ENCODE results near the gene MND1.
"Not testable (repeated sequence)": the region's sequence is repeated elsewhere in the genome, so short reads cannot be mapped to it uniquely, and the experiment has no call there.

MND1 gene

GRCh38 chr4:153440475-153440874 lies 96.0 kb downstream of the MND1 start:
- Histone ChIP-seq H3K36me3 (ENCODE audit: insufficient read depth, low read length) (no peaks in the 10 kb centered on the region), H3K4me3 (ENCODE audit: low read length) (no peak overlapping the region), H3K9ac (ENCODE audit: low read depth, low read length) (no peak overlapping the region), H3K27ac (ENCODE audit: low read depth, low read length) (no peak overlapping the region), H3K27me3 (ENCODE audit: insufficient read depth, low read length) (no peaks in the 10 kb centered on the region), H3K9me3 (ENCODE audit: insufficient read depth, low read depth, low read length) (no peaks in the 10 kb centered on the region), H3K4me1 (ENCODE audit: insufficient read depth, low read length) (no peaks in the 10 kb centered on the region)
- WGBS: 90% methylated on average over 5 of the region's 6 CpGs

- H3K9me3 ChIP-seq (ENCODE audit: insufficient read depth, low read depth, low read length): no peaks in the 10 kb centered on the region
- H3K4me3 ChIP-seq (ENCODE audit: low read length): no peak overlapping the region
- H3K4me1 ChIP-seq (ENCODE audit: insufficient read depth, low read length): peaks cover 7% of the 10 kb centered on the region; the same call in 1 of the 2 replicates
- H3K36me3 ChIP-seq (ENCODE audit: insufficient read depth, low read length): no peaks in the 10 kb centered on the region
- no peak overlapping the region for H3K27ac ChIP-seq (ENCODE audit: low read depth, low read length)
- H3K9ac ChIP-seq (ENCODE audit: low read depth, low read length): no peak overlapping the region
- WGBS: 95% methylated on average over 5 of the region's 5 CpGs
- no peaks in the 10 kb centered on the region for H3K27me3 ChIP-seq (ENCODE audit: insufficient read depth, low read length)
These were observed 102.9 kb downstream of the MND1 start for GRCh38 chr4:153447175-153447905.

- no peak overlapping the region for H3K4me3 ChIP-seq (ENCODE audit: low read length)
- H3K9me3 ChIP-seq (ENCODE audit: insufficient read depth, low read depth, low read length): no peaks in the 10 kb centered on the region
- WGBS: 81% methylated on average over 10 of the region's 10 CpGs
These were observed 103.7 kb downstream of the MND1 start for GRCh38 chr4:153448003-153448731.

GRCh38 chr4:153449338-153449737 lies 104.8 kb downstream of the MND1 start:
- no peak overlapping the region for H3K27ac ChIP-seq (ENCODE audit: low read depth, low read length)

More at GRCh38 chr4:153448003-153448731, 103.7 kb downstream of the MND1 start:
- Histone ChIP-seq H3K9ac (ENCODE audit: low read depth, low read length) (no peak overlapping the region), H3K4me1 (ENCODE audit: insufficient read depth, low read length) (peaks cover 13% of the 10 kb centered on the region; the same call in 1 of the 2 replicates), H3K27me3 (ENCODE audit: insufficient read depth, low read length) (no peaks in the 10 kb centered on the region), H3K27ac (ENCODE audit: low read depth, low read length) (no peak overlapping the region), H3K36me3 (ENCODE audit: insufficient read depth, low read length) (no peaks in the 10 kb centered on the region)

GRCh38 chr4:153450544-153450917 lies 106.0 kb downstream of the MND1 start:
- peaks cover 13% of the 10 kb centered on the region; the same call in 1 of the 2 replicates for H3K4me1 ChIP-seq (ENCODE audit: insufficient read depth, low read length)
- H3K9ac ChIP-seq (ENCODE audit: low read depth, low read length): no peak overlapping the region
- no peaks in the 10 kb centered on the region for H3K27me3 ChIP-seq (ENCODE audit: insufficient read depth, low read length)
- H3K9me3 ChIP-seq (ENCODE audit: insufficient read depth, low read depth, low read length): no peaks in the 10 kb centered on the region
- WGBS: 96% methylated on average over 5 of the region's 5 CpGs
- no peaks in the 10 kb centered on the region for H3K36me3 ChIP-seq (ENCODE audit: insufficient read depth, low read length)
- H3K27ac ChIP-seq (ENCODE audit: low read depth, low read length): no peak overlapping the region
- no peak overlapping the region for H3K4me3 ChIP-seq (ENCODE audit: low read length)

More at GRCh38 chr4:153449338-153449737, 104.8 kb downstream of the MND1 start:
- no peaks in the 10 kb centered on the region for H3K9me3 ChIP-seq (ENCODE audit: insufficient read depth, low read depth, low read length)
- peaks cover 13% of the 10 kb centered on the region; the same call in 1 of the 2 replicates for H3K4me1 ChIP-seq (ENCODE audit: insufficient read depth, low read length)
- whole genome bisulfite sequencing: 100% methylated on average over 1 of the region's 1 CpG
- no peak overlapping the region for H3K4me3 ChIP-seq (ENCODE audit: low read length)
- H3K9ac ChIP-seq (ENCODE audit: low read depth, low read length): no peak overlapping the region
- H3K36me3 ChIP-seq (ENCODE audit: insufficient read depth, low read length): no peaks in the 10 kb centered on the region
- no peaks in the 10 kb centered on the region for H3K27me3 ChIP-seq (ENCODE audit: insufficient read depth, low read length)

- peaks cover 13% of the 10 kb centered on the region; the same call in 1 of the 2 replicates for H3K4me1 ChIP-seq (ENCODE audit: insufficient read depth, low read length)
- not testable (repeated sequence) for H3K9me3 ChIP-seq (ENCODE audit: insufficient read depth, low read depth, low read length); H3K36me3 ChIP-seq (ENCODE audit: insufficient read depth, low read length); H3K4me3 ChIP-seq (ENCODE audit: low read length); H3K27me3 ChIP-seq (ENCODE audit: insufficient read depth, low read length); H3K27ac ChIP-seq (ENCODE audit: low read depth, low read length); H3K9ac ChIP-seq (ENCODE audit: low read depth, low read length)
- 78% methylated on average over 13 of the region's 13 CpGs for WGBS
These were observed 106.7 kb downstream of the MND1 start for GRCh38 chr4:153451145-153451544.

- H3K36me3 ChIP-seq (ENCODE audit: insufficient read depth, low read length): no peaks in the 10 kb centered on the region
- H3K4me3 ChIP-seq (ENCODE audit: low read length): no peak overlapping the region
- no peak overlapping the region for H3K27ac ChIP-seq (ENCODE audit: low read depth, low read length)
- no peaks in the 10 kb centered on the region for H3K9me3 ChIP-seq (ENCODE audit: insufficient read depth, low read depth, low read length)
- WGBS: 46% methylated on average over 27 of the region's 27 CpGs
- no peak overlapping the region for H3K9ac ChIP-seq (ENCODE audit: low read depth, low read length)
- H3K4me1 ChIP-seq (ENCODE audit: insufficient read depth, low read length): peaks cover 13% of the 10 kb centered on the region; the same call in 1 of the 2 replicates
- no peaks in the 10 kb centered on the region for H3K27me3 ChIP-seq (ENCODE audit: insufficient read depth, low read length)
These were observed 107.6 kb downstream of the MND1 start for GRCh38 chr4:153451911-153452657.

GRCh38 chr4:153452658-153453378 lies 108.3 kb downstream of the MND1 start:
- H3K27ac ChIP-seq (ENCODE audit: low read depth, low read length): no peak overlapping the region
- H3K4me3 ChIP-seq (ENCODE audit: low read length): no peak overlapping the region
- no peaks in the 10 kb centered on the region for H3K9me3 ChIP-seq (ENCODE audit: insufficient read depth, low read depth, low read length)
- peaks cover 13% of the 10 kb centered on the region; the same call in 1 of the 2 replicates for H3K4me1 ChIP-seq (ENCODE audit: insufficient read depth, low read length)
- no peaks in the 10 kb centered on the region for H3K36me3 ChIP-seq (ENCODE audit: insufficient read depth, low read length)
- 88% methylated on average over 4 of the region's 4 CpGs for WGBS
- H3K9ac ChIP-seq (ENCODE audit: low read depth, low read length): no peak overlapping the region
- no peaks in the 10 kb centered on the region for H3K27me3 ChIP-seq (ENCODE audit: insufficient read depth, low read length)

- Histone ChIP-seq H3K4me1 (ENCODE audit: insufficient read depth, low read length) (peaks cover 13% of the 10 kb centered on the region; the same call in 1 of the 2 replicates), H3K36me3 (ENCODE audit: insufficient read depth, low read length) (no peaks in the 10 kb centered on the region), H3K4me3 (ENCODE audit: low read length) (no peak overlapping the region), H3K27ac (ENCODE audit: low read depth, low read length) (no peak overlapping the region), H3K9ac (ENCODE audit: low read depth, low read length) (no peak overlapping the region), H3K9me3 (ENCODE audit: insufficient read depth, low read depth, low read length) (no peaks in the 10 kb centered on the region), H3K27me3 (ENCODE audit: insufficient read depth, low read length) (no peaks in the 10 kb centered on the region)
- 89% methylated on average over 8 of the region's 8 CpGs for WGBS
These were observed 108.9 kb downstream of the MND1 start for GRCh38 chr4:153453402-153453801.

GRCh38 chr4:153458969-153459368 lies 114.5 kb downstream of the MND1 start:
- Histone ChIP-seq H3K4me1 (ENCODE audit: insufficient read depth, low read length) (no peaks in the 10 kb centered on the region), H3K27ac (ENCODE audit: low read depth, low read length) (no peak overlapping the region), H3K9ac (ENCODE audit: low read depth, low read length) (no peak overlapping the region), H3K27me3 (ENCODE audit: insufficient read depth, low read length) (no peaks in the 10 kb centered on the region), H3K9me3 (ENCODE audit: insufficient read depth, low read depth, low read length) (no peaks in the 10 kb centered on the region), H3K36me3 (ENCODE audit: insufficient read depth, low read length) (no peaks in the 10 kb centered on the region), H3K4me3 (ENCODE audit: low read length) (no peak overlapping the region)
- WGBS: 83% methylated on average over 1 of the region's 1 CpG

All from HUES64 (cell line).